KMS-11 (cell line): ENCODE measurements around the gene SEMA4F.

Experiments used
- H2AFZ ChIP-seq: fragments of 200-600 bp; sonication (generic); 2 replicates; pipeline ENCODE4 v1.6.1; 2016; ENCODE audit warnings: antibody characterized with exemption, mixed run types, low read depth
- H3K27ac ChIP-seq: fragments of 200-600 bp; sonication (generic); 2 replicates; pipeline ENCODE4 v1.6.1; 2016; ENCODE audit warnings: mild to moderate bottlenecking, mixed run types
- H3K27me3 ChIP-seq: fragments of 200-600 bp; sonication (generic); 2 replicates; pipeline ENCODE4 v1.6.1; 2017; ENCODE audit warnings: mild to moderate bottlenecking, low read depth, mixed run types, moderate library complexity; ENCODE audit not compliant: insufficient read depth
- H3K36me3 ChIP-seq: fragments of 200-600 bp; sonication (generic); 2 replicates; pipeline ENCODE4 v1.6.1; 2017; ENCODE audit warnings: mild to moderate bottlenecking, mixed run types; ENCODE audit not compliant: insufficient read depth
- H3K4me1 ChIP-seq: fragments of 200-600 bp; sonication (generic); 2 replicates; pipeline ENCODE4 v1.6.1; 2016; ENCODE audit warnings: mild to moderate bottlenecking, low read depth, mixed run types; ENCODE audit not compliant: poor library complexity, severe bottlenecking
- H3K4me2 ChIP-seq: fragments of 200-600 bp; sonication (generic); 2 replicates; pipeline ENCODE4 v1.7.0; 2016; ENCODE audit warnings: mild to moderate bottlenecking, mixed run types
- H3K4me3 ChIP-seq: fragments of 200-600 bp; sonication (generic); IDR thresholded peaks from 2 replicates; pipeline ENCODE4 v1.6.1; 2017; ENCODE audit warnings: low read depth, low read length, mixed read lengths; ENCODE audit not compliant: insufficient read depth
- H3K79me2 ChIP-seq: fragments of 200-600 bp; sonication (generic); 2 replicates; pipeline ENCODE4 v1.6.1; 2016; ENCODE audit warnings: low read depth, mixed run types; ENCODE audit not compliant: insufficient read depth
- H3K9ac ChIP-seq: fragments of 200-600 bp; sonication (generic); 2 replicates; pipeline ENCODE4 v1.6.1; 2016; ENCODE audit warnings: mild to moderate bottlenecking, mixed run types
- H4K20me1 ChIP-seq: fragments of 200-600 bp; sonication (generic); 2 replicates; pipeline ENCODE4 v1.6.1; 2016; ENCODE audit warnings: mild to moderate bottlenecking, mixed run types; ENCODE audit not compliant: insufficient read depth
- CTCF ChIP-seq: fragments of 200-600 bp; sonication (generic); conservative IDR thresholded peaks from 2 replicates; pipeline ENCODE4 v1.6.1; 2017; ENCODE audit warnings: low read depth, mild to moderate bottlenecking, antibody characterized with exemption, low read length, moderate library complexity, mixed read lengths

The SEMA4F gene

GRCh38 chr2:74730530-74730929, 76.5 kb downstream of the SEMA4F start:
- Histone ChIP-seq H3K4me3 (no peak overlapping the region), H3K27me3 (no peaks in the 10 kb centered on the region), H3K4me1 (peaks cover 44% of the 10 kb centered on the region), H3K27ac (no peak overlapping the region), H4K20me1 (no peaks in the 10 kb centered on the region), H3K9ac (no peak overlapping the region), H2AFZ (no peak overlapping the region), H3K79me2 (no peaks in the 10 kb centered on the region), H3K4me2 (no peak overlapping the region), H3K36me3 (no peaks in the 10 kb centered on the region)
- no peak for TF ChIP-seq CTCF
